ENCODE results near the gene RIBC2.

DNA sequence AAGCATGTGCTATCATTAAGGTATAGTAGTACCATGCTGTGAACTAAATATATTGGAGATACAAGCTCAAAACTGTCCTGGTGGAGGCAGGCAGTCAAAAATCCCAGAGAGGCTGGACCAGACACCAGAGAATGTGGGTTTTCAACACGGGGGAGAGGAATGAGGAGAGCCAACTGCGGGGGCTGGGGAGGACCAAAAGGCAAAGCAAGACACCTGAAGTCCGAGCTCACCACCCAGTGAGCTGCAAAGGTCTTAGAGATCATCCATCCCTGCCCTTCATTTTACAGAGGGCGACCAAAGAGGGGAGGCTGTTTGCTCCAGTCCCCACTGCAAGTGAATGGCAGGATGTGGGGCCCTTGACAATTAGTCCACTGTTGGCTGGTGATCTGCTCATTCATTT lies 10.0 kb downstream of the RIBC2 start:
- peak; percentile 48; the same call in 1 of the 2 replicates for TF ChIP-seq POLR2AphosphoS5 (IDR thresholded peaks at IDR 0.05; ENCODE audit: low read depth, low read length)
- TF ChIP-seq REST (IDR thresholded peaks at IDR 0.05; ENCODE audit: insufficient read depth in 1 of 2, low read depth in 2 of 2, low read length in 2 of 2): no peak
- no peak for TF ChIP-seq TAF1 (IDR thresholded peaks at IDR 0.05; ENCODE audit: borderline replicate concordance, insufficient read depth, low read length)
- TF ChIP-seq SIN3A (IDR thresholded peaks at IDR 0.05; ENCODE audit: borderline replicate concordance, insufficient read depth, low read length): no peak

Measured in PFSK-1 (cell line).